SK-N-SH (cell line): ENCODE results near the gene CD5L. TPM values are rescaled to one million over a fixed set of nuclear protein-coding genes. Genes with fewer than 3 reads are reported as not detected.

ENCODE experiments used
- CTCF ChIA-PET: fragments of 300-600, 350-600 bp; formaldehyde crosslinking; extraction: SDS; loops from one replicate; lab custom pipeline; 2021; lab: Yijun Ruan, JAX
- POLR2A ChIA-PET: fragments of 350-600 bp; sonication (Branson Sonifier 250); formaldehyde crosslinking; extraction: SDS; loops from one replicate; lab custom pipeline; 2020; ENCODE audit warnings: antibody characterized with exemption, inconsistent platforms; lab: Yijun Ruan, JAX
- DNase-seq: peaks from one replicate; pipeline ENCODE4 v3.0.0; 2012
- H2AFZ ChIP-seq: fragments of 200-600 bp; sonication (generic); 2 replicates; pipeline ENCODE4 v1.8.1; 2016; ENCODE audit warnings: antibody characterized with exemption, mild to moderate bottlenecking, low read depth
- H3F3A ChIP-seq: fragments of 200-600 bp; sonication (generic); replicated peaks from 2 replicates; pipeline ENCODE3; 2016; ENCODE audit warnings: antibody characterized with exemption, mild to moderate bottlenecking; ENCODE audit not compliant: insufficient read depth
- H3K27ac ChIP-seq, 2 experiments: fragments of 200-500 bp in 1 of 2; fragments of 200-600 bp in 1 of 2; sonication (Bioruptor generic) in 1 of 2; sonication (generic), shearing (Covaris generic) in 1 of 2; 2 replicates each; pipeline versions ENCODE4 v1.5.1 to v1.6.1; 2014 to 2016; ENCODE audit warnings: low read depth in 2 of 2, inconsistent platforms in 1 of 2, low read length in 1 of 2, mild to moderate bottlenecking in 1 of 2, mixed read lengths in 1 of 2
- H3K27me3 ChIP-seq: fragments of 200-600 bp; sonication (generic), shearing (Covaris generic); 2 replicates; pipeline ENCODE4 v1.6.1; 2016; ENCODE audit warnings: mixed run types; ENCODE audit not compliant: insufficient read depth
- H3K36me3 ChIP-seq, 2 experiments: fragments of 200-500 bp in 1 of 2; fragments of 200-600 bp in 1 of 2; sonication (Bioruptor generic) in 1 of 2; sonication (generic) in 1 of 2; replicated peaks in 1 of 2; 2 replicates each; pipeline versions ENCODE3 to v1.5.1; 2014 to 2016; ENCODE audit warnings: low read length in 1 of 2, mild to moderate bottlenecking in 1 of 2; ENCODE audit not compliant: insufficient read depth in 2 of 2, control insufficient read depth in 1 of 2
- H3K4me1 ChIP-seq, 2 experiments: fragments of 200-500 bp in 1 of 2; fragments of 200-600 bp in 1 of 2; sonication (Bioruptor generic) in 1 of 2; sonication (generic), shearing (Covaris generic) in 1 of 2; 2 replicates each; pipeline versions ENCODE4 v1.5.1 to v1.6.1; 2014 to 2016; ENCODE audit warnings: low read depth in 1 of 2, low read length in 1 of 2, mixed run types in 1 of 2; ENCODE audit not compliant: insufficient read depth in 2 of 2, control insufficient read depth in 1 of 2
- H3K4me2 ChIP-seq: fragments of 200-600 bp; sonication (generic), shearing (Covaris generic); 2 replicates; pipeline ENCODE4 v1.6.1; 2017; ENCODE audit warnings: mixed run types
- H3K4me3 ChIP-seq, 2 experiments: fragments of 200-500 bp in 1 of 2; fragments of 200-600 bp in 1 of 2; sonication (Bioruptor generic) in 1 of 2; sonication (generic), shearing (Covaris generic) in 1 of 2; 2 replicates each; pipeline versions ENCODE4 v1.5.1 to v1.8.1; 2014 to 2016; ENCODE audit warnings: low read depth in 2 of 2, inconsistent platforms in 1 of 2, low read length in 1 of 2, mild to moderate bottlenecking in 1 of 2, mixed read lengths in 1 of 2, moderate library complexity in 1 of 2
- H3K79me2 ChIP-seq: fragments of 200-600 bp; sonication (generic); 2 replicates; pipeline ENCODE4 v1.8.1; 2017; ENCODE audit warnings: mild to moderate bottlenecking; ENCODE audit not compliant: insufficient read depth
- H3K9ac ChIP-seq: fragments of 200-600 bp; sonication (generic); 2 replicates; pipeline ENCODE4 v1.6.1; 2017; ENCODE audit warnings: mixed run types
- H3K9me2 ChIP-seq: fragments of 200-600 bp; sonication (generic); 2 replicates; pipeline ENCODE4 v1.6.1; 2017; ENCODE audit warnings: mixed run types
- H3K9me3 ChIP-seq: fragments of 200-600 bp; sonication (generic); 2 replicates; pipeline ENCODE4 v1.6.1; 2017; ENCODE audit warnings: mixed run types, mild to moderate bottlenecking, moderate library complexity
- H4K20me1 ChIP-seq: fragments of 200-600 bp; sonication (generic); 2 replicates; pipeline ENCODE4 v1.6.1; 2017; ENCODE audit warnings: mild to moderate bottlenecking, mixed run types; ENCODE audit not compliant: insufficient read depth
- CHD2 ChIP-seq: fragments of 150-350 bp; IDR thresholded peaks from 2 replicates; pipeline ENCODE4 v1.6.1; 2018; ENCODE audit warnings: low read length; ENCODE audit not compliant: partially characterized antibody
- ELF1 ChIP-seq: IDR thresholded peaks from 2 replicates; pipeline ENCODE4 v1.4.0; 2012
- EP300 ChIP-seq, 2 experiments: IDR thresholded peaks; 2 replicates each; pipeline versions ENCODE4 v1.4.0 to v1.6.1; 2012; ENCODE audit warnings: borderline replicate concordance in 1 of 2, low read depth in 1 of 2, low read length in 1 of 2
- FOSL2 ChIP-seq: IDR thresholded peaks from 2 replicates; pipeline ENCODE4 v1.4.0; 2012; ENCODE audit warnings: low read depth, mild to moderate bottlenecking, moderate library complexity, borderline replicate concordance
- FOXJ3 ChIP-seq: sonication (generic); formaldehyde crosslinking; IDR thresholded peaks from 2 replicates; pipeline ENCODE4 v1.5.1; 2020; ENCODE audit warnings: mild to moderate bottlenecking, missing genetic modification reagents
- GABPA ChIP-seq: IDR thresholded peaks from 2 replicates; pipeline ENCODE4 v1.4.0; 2012; ENCODE audit warnings: low read depth, mild to moderate bottlenecking
- GATA2 ChIP-seq: sonication (generic); formaldehyde crosslinking; IDR thresholded peaks from 2 replicates; pipeline ENCODE4 v1.5.0; 2020; ENCODE audit warnings: mild to moderate bottlenecking, missing genetic modification reagents
- JUND ChIP-seq: IDR thresholded peaks from 2 replicates; pipeline ENCODE4 v1.4.0; 2012
- MAX ChIP-seq: IDR thresholded peaks from 2 replicates; pipeline ENCODE4 v1.4.0; 2012; ENCODE audit warnings: low read depth
- MEF2A ChIP-seq: IDR thresholded peaks from 2 replicates; pipeline ENCODE4 v1.4.0; 2012; ENCODE audit warnings: low read depth, borderline replicate concordance
- NFIC ChIP-seq: IDR thresholded peaks from 2 replicates; pipeline ENCODE4 v1.4.0; 2012; ENCODE audit warnings: borderline replicate concordance
- NRF1 ChIP-seq: IDR thresholded peaks from 2 replicates; pipeline ENCODE4 v1.6.1; 2012; ENCODE audit warnings: low read depth, mild to moderate bottlenecking, low read length
- PBX3 ChIP-seq: IDR thresholded peaks from 2 replicates; pipeline ENCODE4; 2012
- POLR2AphosphoS5 ChIP-seq: IDR thresholded peaks from 2 replicates; pipeline ENCODE4 v1.6.1; 2012; ENCODE audit warnings: low read depth, low read length
- RAD21 ChIP-seq: IDR thresholded peaks from 2 replicates; pipeline ENCODE4 v1.6.1; 2012; ENCODE audit warnings: mild to moderate bottlenecking, low read length
- RCOR1 ChIP-seq: fragments of 150-350 bp; IDR thresholded peaks from 2 replicates; pipeline ENCODE4 v1.6.1; 2017; ENCODE audit warnings: antibody characterized with exemption, low read length
- SIN3A ChIP-seq: IDR thresholded peaks from 2 replicates; pipeline ENCODE4 v1.6.1; 2012; ENCODE audit warnings: low read depth, mild to moderate bottlenecking, low read length, moderate library complexity, borderline replicate concordance
- TAF1 ChIP-seq: IDR thresholded peaks from 2 replicates; pipeline ENCODE4 v1.6.1; 2012; ENCODE audit warnings: low read depth, mild to moderate bottlenecking, low read length, moderate library complexity, borderline replicate concordance
- TCF12 ChIP-seq: IDR thresholded peaks from 2 replicates; pipeline ENCODE4 v1.4.0; 2012
- TEAD4 ChIP-seq: IDR thresholded peaks from 2 replicates; pipeline ENCODE4 v1.4.0; 2012; ENCODE audit warnings: mild to moderate bottlenecking, borderline replicate concordance; ENCODE audit not compliant: insufficient read depth
- USF2 ChIP-seq: fragments of 150-350 bp; IDR thresholded peaks from 2 replicates; pipeline ENCODE4 v1.6.1; 2017; ENCODE audit warnings: antibody characterized with exemption, low read length, low read depth, borderline replicate concordance
- WGBS: methylation state at CpG from one replicate; pipeline ENCODE4 v1.1.6; 2017; ENCODE audit warnings: low lambda C conversion rate; 5-methylcytosine and 5-hydroxymethylcytosine counted together
- polyA plus RNA-seq, 3 experiments: library from polyadenylated mRNA; depleted of rRNA; stranded (reverse); fragments of >200 nt; gene quantifications; 2 replicates each; pipeline ENCODE4 v1.2.3, GENCODE V29; 2012
- TF ChIP-seq, protein P1 (sequence below): fragments of 150-350 bp; IDR thresholded peaks from 2 replicates; pipeline ENCODE4 v1.6.1; 2016; ENCODE audit warnings: mild to moderate bottlenecking, low read depth, low read length
- TF ChIP-seq, protein P2 (sequence below): IDR thresholded peaks from 2 replicates; pipeline ENCODE4 v1.4.0; 2012; ENCODE audit warnings: low read depth, borderline replicate concordance

The CD5L gene
- polyA plus RNA-seq, 1 of the 3 experiments (the other 2 are of a cell fraction): not detected

GRCh38 chr1:157798211-157798610, 43.4 kb downstream of the CD5L start:
- no peak for DNase-seq
- no peaks in the 10 kb centered on the region for H3K4me1 ChIP-seq
- CTCF ChIA-PET: no interaction called here

GRCh38 chr1:157785248-157785647, 56.4 kb downstream of the CD5L start:
- POLR2A ChIA-PET: no interaction called here
- CTCF ChIA-PET: no interaction called here

More at GRCh38 chr1:157798211-157798610, 43.4 kb downstream of the CD5L start:
- TF ChIP-seq EP300 (IDR thresholded peaks at IDR 0.05; ENCODE audit: borderline replicate concordance in 1 of 2, low read depth in 1 of 2, low read length in 1 of 2) (no peak), MEF2A (no peak), SIN3A (no peak), RAD21 (no peak), MAX (no peak), POLR2AphosphoS5 (no peak), NRF1 (no peak)
- TF ChIP-seq, protein P1, sequence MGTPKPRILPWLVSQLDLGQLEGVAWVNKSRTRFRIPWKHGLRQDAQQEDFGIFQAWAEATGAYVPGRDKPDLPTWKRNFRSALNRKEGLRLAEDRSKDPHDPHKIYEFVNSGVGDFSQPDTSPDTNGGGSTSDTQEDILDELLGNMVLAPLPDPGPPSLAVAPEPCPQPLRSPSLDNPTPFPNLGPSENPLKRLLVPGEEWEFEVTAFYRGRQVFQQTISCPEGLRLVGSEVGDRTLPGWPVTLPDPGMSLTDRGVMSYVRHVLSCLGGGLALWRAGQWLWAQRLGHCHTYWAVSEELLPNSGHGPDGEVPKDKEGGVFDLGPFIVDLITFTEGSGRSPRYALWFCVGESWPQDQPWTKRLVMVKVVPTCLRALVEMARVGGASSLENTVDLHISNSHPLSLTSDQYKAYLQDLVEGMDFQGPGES: no peak
- Histone ChIP-seq H3K79me2 (no peaks in the 10 kb centered on the region), H3K36me3 (no peaks in the 10 kb centered on the region), H3F3A (no peaks in the 10 kb centered on the region), H3K27ac (no peak overlapping the region), H3K9me3 (0 out of 2 replicates have a peak, but pooled peaks cover 4% of the 10 kb centered on the region), H4K20me1 (no peaks in the 10 kb centered on the region), H3K4me2 (no peak overlapping the region), H3K4me3 (no peak overlapping the region), H3K9ac (no peak overlapping the region), H3K9me2 (no peaks in the 10 kb centered on the region), H3K27me3 (no peaks in the 10 kb centered on the region; the same call in 1 of the 2 replicates), H2AFZ (no peak overlapping the region)
- WGBS: 0% methylated on average over 4 of the region's 5 CpGs
- POLR2A ChIA-PET: no interaction called here

More at GRCh38 chr1:157785248-157785647, 56.4 kb downstream of the CD5L start:
- H3K4me1 ChIP-seq: no peaks in the 10 kb centered on the region
- no peak for TF ChIP-seq RCOR1
- TF ChIP-seq GABPA: no peak
- TF ChIP-seq TEAD4: no peak
- TF ChIP-seq MEF2A: no peak
- no peak for TF ChIP-seq FOXJ3 (CRISPR knock-in tag)
- no peak for TF ChIP-seq USF2
- TF ChIP-seq NFIC: no peak
- TF ChIP-seq POLR2AphosphoS5: no peak
- no peak for TF ChIP-seq GATA2 (CRISPR knock-in tag)
- TF ChIP-seq FOSL2: no peak
- no peak for TF ChIP-seq CHD2
- no peak for TF ChIP-seq TAF1
- no peak for TF ChIP-seq ELF1
- no peak for TF ChIP-seq JUND
- TF ChIP-seq, protein P2, sequence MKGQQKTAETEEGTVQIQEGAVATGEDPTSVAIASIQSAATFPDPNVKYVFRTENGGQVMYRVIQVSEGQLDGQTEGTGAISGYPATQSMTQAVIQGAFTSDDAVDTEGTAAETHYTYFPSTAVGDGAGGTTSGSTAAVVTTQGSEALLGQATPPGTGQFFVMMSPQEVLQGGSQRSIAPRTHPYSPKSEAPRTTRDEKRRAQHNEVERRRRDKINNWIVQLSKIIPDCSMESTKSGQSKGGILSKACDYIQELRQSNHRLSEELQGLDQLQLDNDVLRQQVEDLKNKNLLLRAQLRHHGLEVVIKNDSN: no peak
- TF ChIP-seq NRF1: no peak
- no peak for TF ChIP-seq PBX3
- no peak for TF ChIP-seq MAX
- TF ChIP-seq EP300 (IDR thresholded peaks at IDR 0.05; ENCODE audit: borderline replicate concordance in 1 of 2, low read depth in 1 of 2, low read length in 1 of 2): no peak
- TF ChIP-seq TCF12: no peak
- WGBS: 0% methylated on average over 1 of the region's 1 CpG
- H3K27me3 ChIP-seq: no peaks in the 10 kb centered on the region
- no peaks in the 10 kb centered on the region for H3K9me3 ChIP-seq
- H4K20me1 ChIP-seq: no peaks in the 10 kb centered on the region
- H3K27ac ChIP-seq: no peak overlapping the region
- H3K79me2 ChIP-seq: no peaks in the 10 kb centered on the region
- no peaks in the 10 kb centered on the region for H3F3A ChIP-seq
- no peak overlapping the region for H3K4me2 ChIP-seq
- no peak for DNase-seq
- no peaks in the 10 kb centered on the region for H3K36me3 ChIP-seq
- H3K9me2 ChIP-seq: no peaks in the 10 kb centered on the region
- H3K9ac ChIP-seq: no peak overlapping the region
- H3K4me3 ChIP-seq: no peak overlapping the region
- H2AFZ ChIP-seq: no peak overlapping the region
